H1 (cell line): Measurements from ENCODE around the gene EMX1. TPM values are rescaled to one million over a fixed set of nuclear protein-coding genes. Genes with fewer than 3 reads are reported as not detected.

ENCODE experiments used
- JUND ChIP-seq: IDR thresholded peaks from 2 replicates; pipeline ENCODE4 v1.6.1; 2011; ENCODE audit warnings: mild to moderate bottlenecking, improper control_type of control experiment, low read length
- SIX5 ChIP-seq: IDR thresholded peaks from 2 replicates; pipeline ENCODE4 v1.6.1; 2011; ENCODE audit warnings: mild to moderate bottlenecking, low read depth, low read length
- SP2 ChIP-seq: IDR thresholded peaks from 2 replicates; pipeline ENCODE4 v1.6.1; 2012; ENCODE audit warnings: mild to moderate bottlenecking, low read length, inconsistent platforms
- SUZ12 ChIP-seq: fragments of 200-600 bp; sonication (generic); IDR thresholded peaks from 2 replicates; pipeline ENCODE4 v1.6.1; 2012; ENCODE audit warnings: mild to moderate bottlenecking, inconsistent platforms, low read length, moderate library complexity, mixed read lengths
- TCF12 ChIP-seq: IDR thresholded peaks from 2 replicates; pipeline ENCODE4 v1.6.1; 2011; ENCODE audit warnings: low read depth, mild to moderate bottlenecking, low read length
- polyA plus RNA-seq, 7 experiments: library from polyadenylated mRNA; depleted of rRNA in 3 of 7; stranded (reverse) in 5 of 7; unstranded in 2 of 7; fragments of >200 nt in 5 of 7; fragments of 200-250 nt in 2 of 7; gene quantifications; 1 replicate in 5 of 7; 2 replicates in 1 of 7; 4 replicates in 1 of 7; pipeline versions ENCODE4 v1.2.1 to v1.2.3, GENCODE V29; 2011 to 2013; ENCODE audit warnings: missing spikeins in 2 of 7, mixed read lengths in 2 of 7
- total RNA-seq: library from RNA; stranded (reverse); fragmentation: NEBNext Ultra II Directional; extraction: Animal tissue kit (Norgen Biotek cat#: 25700); gene quantifications from 2 replicates; pipeline ENCODE4 v1.2.1, GENCODE V29; 2021
- TF ChIP-seq, protein P1 (sequence below): fragments of 300-600 bp; sonication (generic); IDR thresholded peaks from 2 replicates; pipeline ENCODE4 v1.7.1; 2012; ENCODE audit warnings: low read length, moderate library complexity, mild to moderate bottlenecking, inconsistent platforms; ENCODE audit not compliant: insufficient replicate concordance

EMX1 gene
- total and polyA plus RNA-seq, 2 of the 8 experiments (the other 6 are each of a cell fraction or from before 2014, with no cell fraction given): 2.4 to 4.9 TPM

DNA sequence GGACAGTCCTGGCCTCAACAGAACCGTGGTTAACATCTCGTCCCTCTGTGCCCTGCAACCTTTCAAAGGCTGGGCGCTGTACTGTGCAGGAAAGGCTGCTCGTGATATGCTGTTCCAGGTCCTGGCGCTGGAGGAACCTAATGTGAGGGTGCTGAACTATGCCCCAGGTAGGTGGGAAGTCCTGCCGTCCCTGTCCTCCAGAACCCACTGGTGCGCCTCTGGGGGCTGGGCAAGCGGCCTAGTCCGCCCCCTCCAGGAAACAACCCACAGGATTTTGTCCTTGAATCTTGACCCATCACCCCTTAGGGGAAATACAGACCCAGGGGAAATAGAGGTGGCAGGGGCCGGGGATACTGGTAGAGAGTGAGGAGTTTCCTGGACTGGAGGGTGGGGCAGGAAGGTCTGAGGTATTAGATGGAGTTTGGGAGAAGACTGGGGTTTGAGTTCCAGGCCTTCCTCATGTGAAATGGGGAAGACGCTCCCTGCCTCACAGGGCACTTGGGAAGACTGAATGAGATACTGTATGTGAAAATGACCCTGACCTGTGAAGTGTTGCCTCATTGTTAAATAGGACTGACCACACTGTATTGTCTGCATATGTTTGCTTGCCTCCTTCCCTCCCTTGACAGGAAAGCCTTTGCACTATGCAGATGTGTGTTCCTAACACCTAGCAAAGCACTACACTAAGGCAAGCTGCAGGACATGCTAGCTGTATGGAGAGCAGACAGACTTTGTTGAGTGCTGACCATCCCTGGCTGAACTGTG lies 28.7 kb upstream of the EMX1 start (continued):
- TF ChIP-seq, protein P1, sequence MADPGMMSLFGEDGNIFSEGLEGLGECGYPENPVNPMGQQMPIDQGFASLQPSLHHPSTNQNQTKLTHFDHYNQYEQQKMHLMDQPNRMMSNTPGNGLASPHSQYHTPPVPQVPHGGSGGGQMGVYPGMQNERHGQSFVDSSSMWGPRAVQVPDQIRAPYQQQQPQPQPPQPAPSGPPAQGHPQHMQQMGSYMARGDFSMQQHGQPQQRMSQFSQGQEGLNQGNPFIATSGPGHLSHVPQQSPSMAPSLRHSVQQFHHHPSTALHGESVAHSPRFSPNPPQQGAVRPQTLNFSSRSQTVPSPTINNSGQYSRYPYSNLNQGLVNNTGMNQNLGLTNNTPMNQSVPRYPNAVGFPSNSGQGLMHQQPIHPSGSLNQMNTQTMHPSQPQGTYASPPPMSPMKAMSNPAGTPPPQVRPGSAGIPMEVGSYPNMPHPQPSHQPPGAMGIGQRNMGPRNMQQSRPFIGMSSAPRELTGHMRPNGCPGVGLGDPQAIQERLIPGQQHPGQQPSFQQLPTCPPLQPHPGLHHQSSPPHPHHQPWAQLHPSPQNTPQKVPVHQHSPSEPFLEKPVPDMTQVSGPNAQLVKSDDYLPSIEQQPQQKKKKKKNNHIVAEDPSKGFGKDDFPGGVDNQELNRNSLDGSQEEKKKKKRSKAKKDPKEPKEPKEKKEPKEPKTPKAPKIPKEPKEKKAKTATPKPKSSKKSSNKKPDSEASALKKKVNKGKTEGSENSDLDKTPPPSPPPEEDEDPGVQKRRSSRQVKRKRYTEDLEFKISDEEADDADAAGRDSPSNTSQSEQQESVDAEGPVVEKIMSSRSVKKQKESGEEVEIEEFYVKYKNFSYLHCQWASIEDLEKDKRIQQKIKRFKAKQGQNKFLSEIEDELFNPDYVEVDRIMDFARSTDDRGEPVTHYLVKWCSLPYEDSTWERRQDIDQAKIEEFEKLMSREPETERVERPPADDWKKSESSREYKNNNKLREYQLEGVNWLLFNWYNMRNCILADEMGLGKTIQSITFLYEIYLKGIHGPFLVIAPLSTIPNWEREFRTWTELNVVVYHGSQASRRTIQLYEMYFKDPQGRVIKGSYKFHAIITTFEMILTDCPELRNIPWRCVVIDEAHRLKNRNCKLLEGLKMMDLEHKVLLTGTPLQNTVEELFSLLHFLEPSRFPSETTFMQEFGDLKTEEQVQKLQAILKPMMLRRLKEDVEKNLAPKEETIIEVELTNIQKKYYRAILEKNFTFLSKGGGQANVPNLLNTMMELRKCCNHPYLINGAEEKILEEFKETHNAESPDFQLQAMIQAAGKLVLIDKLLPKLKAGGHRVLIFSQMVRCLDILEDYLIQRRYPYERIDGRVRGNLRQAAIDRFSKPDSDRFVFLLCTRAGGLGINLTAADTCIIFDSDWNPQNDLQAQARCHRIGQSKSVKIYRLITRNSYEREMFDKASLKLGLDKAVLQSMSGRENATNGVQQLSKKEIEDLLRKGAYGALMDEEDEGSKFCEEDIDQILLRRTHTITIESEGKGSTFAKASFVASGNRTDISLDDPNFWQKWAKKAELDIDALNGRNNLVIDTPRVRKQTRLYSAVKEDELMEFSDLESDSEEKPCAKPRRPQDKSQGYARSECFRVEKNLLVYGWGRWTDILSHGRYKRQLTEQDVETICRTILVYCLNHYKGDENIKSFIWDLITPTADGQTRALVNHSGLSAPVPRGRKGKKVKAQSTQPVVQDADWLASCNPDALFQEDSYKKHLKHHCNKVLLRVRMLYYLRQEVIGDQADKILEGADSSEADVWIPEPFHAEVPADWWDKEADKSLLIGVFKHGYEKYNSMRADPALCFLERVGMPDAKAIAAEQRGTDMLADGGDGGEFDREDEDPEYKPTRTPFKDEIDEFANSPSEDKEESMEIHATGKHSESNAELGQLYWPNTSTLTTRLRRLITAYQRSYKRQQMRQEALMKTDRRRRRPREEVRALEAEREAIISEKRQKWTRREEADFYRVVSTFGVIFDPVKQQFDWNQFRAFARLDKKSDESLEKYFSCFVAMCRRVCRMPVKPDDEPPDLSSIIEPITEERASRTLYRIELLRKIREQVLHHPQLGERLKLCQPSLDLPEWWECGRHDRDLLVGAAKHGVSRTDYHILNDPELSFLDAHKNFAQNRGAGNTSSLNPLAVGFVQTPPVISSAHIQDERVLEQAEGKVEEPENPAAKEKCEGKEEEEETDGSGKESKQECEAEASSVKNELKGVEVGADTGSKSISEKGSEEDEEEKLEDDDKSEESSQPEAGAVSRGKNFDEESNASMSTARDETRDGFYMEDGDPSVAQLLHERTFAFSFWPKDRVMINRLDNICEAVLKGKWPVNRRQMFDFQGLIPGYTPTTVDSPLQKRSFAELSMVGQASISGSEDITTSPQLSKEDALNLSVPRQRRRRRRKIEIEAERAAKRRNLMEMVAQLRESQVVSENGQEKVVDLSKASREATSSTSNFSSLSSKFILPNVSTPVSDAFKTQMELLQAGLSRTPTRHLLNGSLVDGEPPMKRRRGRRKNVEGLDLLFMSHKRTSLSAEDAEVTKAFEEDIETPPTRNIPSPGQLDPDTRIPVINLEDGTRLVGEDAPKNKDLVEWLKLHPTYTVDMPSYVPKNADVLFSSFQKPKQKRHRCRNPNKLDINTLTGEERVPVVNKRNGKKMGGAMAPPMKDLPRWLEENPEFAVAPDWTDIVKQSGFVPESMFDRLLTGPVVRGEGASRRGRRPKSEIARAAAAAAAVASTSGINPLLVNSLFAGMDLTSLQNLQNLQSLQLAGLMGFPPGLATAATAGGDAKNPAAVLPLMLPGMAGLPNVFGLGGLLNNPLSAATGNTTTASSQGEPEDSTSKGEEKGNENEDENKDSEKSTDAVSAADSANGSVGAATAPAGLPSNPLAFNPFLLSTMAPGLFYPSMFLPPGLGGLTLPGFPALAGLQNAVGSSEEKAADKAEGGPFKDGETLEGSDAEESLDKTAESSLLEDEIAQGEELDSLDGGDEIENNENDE: no peak
- TF ChIP-seq SIX5 (no peak), SUZ12 (no peak), TCF12 (no peak), SP2 (no peak), JUND (no peak)
